ENCODE measurements around the gene C20orf202.

Gene C20orf202

GRCh38 chr20:1202762-1203504 lies at the start of gene C20orf202:
Gene C20orf202, plus strand, starts transcription at chr20:1203454. Its CDS starts 132 bp downstream, at chr20:1203586.
- no peak for DNase-seq (ENCODE audit: low spot score)

- DNase-seq (ENCODE audit: low spot score), result no peak
Observed at GRCh38 chr20:1154226-1154625, 49.0 kb upstream of the C20orf202 start.

DNA sequence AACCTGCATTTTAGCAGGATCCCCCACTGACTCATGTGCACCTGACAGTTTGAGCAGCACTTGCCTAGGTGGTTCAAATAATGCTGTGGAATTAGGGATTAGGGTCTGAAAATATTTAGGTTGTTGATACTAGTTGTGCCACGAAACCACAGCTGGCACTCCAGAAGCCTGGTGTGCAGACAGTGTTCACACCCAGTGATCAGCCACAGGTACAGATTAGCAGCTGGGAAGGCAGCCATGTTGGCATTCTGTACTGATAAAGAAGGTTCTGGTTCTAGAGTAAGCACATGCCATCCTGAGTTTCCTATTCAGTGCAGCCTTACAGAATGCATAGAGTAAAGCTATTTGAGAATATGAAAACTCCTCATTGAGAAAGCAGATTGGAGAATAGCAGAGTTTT lies 48.6 kb upstream of the C20orf202 start:
- DNase-seq (ENCODE audit: low spot score), result no peak

DNA sequence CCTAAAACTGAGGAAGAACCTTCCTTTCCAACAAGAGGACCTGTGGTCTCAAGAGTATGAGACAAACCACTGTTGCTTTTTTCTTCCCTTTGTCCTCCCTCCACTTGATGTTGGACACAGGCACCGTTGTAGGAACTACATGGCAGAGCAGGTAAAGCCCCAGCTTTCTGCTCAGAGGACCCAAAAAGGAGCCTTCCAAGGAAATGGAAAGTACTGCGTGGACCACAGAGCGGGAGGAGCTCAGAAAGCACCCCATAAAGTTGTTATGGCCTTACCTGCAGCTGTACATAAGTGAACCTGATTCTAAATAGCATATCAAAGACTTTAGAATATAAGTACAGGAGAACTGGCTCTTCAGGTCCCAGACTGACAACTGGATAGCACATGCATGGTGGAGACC lies 47.9 kb upstream of the C20orf202 start:
- no peak for DNase-seq (ENCODE audit: low spot score)

GRCh38 chr20:1160496-1160895 lies 42.8 kb upstream of the C20orf202 start:
- DNase-seq (ENCODE audit: low spot score), result no peak

DNA sequence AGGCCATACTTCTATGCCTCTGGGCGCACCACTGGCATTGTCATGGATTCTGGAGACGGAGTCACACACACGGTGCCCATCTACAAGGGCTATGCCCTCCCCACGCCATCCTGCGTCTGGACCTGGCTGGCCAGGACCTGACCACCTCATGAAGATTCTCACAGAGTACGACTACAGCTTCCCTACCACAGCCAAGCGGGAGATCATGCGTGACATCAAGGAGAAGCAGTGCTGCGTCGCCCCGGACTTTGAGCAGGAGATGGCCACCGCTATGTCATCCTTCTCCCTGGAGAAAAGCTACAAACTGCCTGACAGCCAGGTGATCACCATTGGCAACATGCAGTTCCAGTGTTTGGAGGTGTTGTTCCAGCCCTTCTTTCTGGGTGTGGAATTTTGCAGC lies 42.3 kb upstream of the C20orf202 start:
- DNase-seq (ENCODE audit: low spot score), result no peak

- DNase-seq (ENCODE audit: low spot score), result no peak
Observed at GRCh38 chr20:1163105-1163504, 40.1 kb upstream of the C20orf202 start.

DNA sequence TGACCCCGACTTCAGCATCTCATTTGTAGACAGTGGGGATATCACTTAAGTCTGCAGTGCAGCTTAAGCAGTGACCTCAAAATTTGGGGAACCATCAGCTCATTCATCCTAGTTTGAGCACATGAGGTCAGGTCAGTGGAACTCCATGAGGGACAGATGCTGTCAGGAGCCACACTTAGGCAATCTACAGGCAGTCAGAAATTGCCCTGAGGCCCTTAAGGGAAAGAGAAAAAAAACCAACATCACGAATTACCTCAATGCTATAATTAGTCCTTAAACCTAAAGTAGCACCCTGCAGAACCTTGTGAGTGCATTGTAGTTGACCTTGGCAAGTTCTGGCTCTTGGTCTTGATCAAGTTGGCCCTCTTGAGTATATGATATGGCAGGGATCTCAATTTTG lies 39.6 kb upstream of the C20orf202 start:
- no peak for DNase-seq (ENCODE audit: low spot score)

DNA sequence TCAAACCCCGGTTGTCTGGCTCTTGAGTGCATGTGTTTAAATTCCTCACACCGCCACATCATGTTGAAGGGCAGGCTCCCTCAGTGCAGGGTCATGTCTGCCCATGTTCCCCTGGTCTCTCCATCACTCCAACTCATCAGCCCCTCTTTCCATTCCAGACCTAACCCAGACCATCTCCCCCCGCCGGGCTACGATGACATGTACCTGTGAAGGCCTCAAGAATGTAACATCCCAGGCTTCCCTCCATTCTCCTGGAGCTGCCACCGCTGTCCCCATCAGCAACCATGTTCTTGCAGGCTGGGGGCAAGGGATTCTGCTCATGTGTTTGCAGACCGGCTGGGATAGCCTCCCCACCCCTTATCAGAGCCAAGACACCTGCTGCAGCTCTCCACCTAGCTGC lies 38.4 kb upstream of the C20orf202 start:
- DNase-seq (ENCODE audit: low spot score), result no peak

DNA sequence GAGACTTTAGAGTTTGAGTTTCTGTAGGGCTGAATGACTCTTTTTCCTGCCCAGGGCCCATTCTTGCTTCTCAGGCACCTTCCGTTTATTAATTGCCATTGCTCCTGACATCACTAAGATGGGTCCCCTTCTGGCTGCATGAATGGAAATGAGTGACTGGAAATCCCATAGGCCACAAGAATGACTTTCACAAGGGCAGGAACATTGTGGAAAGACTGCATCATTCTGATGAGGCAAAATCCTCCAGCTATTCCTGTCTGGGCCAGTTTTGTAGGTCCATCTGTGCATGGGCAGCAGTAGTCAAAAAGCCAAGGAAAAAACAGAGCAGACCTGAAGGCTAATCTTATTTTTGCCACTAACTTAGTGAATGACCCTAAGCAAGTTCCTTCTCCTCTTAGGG lies 37.7 kb upstream of the C20orf202 start:
- no peak for DNase-seq (ENCODE audit: low spot score)

GRCh38 chr20:1165941-1166340 lies 37.3 kb upstream of the C20orf202 start:
- DNase-seq (ENCODE audit: low spot score), result no peak

- DNase-seq (ENCODE audit: low spot score), result no peak
Observed at GRCh38 chr20:1166948-1167720, 36.1 kb upstream of the C20orf202 start.

GRCh38 chr20:1169224-1169623 lies 34.0 kb upstream of the C20orf202 start:
- no peak for DNase-seq (ENCODE audit: low spot score)

DNA sequence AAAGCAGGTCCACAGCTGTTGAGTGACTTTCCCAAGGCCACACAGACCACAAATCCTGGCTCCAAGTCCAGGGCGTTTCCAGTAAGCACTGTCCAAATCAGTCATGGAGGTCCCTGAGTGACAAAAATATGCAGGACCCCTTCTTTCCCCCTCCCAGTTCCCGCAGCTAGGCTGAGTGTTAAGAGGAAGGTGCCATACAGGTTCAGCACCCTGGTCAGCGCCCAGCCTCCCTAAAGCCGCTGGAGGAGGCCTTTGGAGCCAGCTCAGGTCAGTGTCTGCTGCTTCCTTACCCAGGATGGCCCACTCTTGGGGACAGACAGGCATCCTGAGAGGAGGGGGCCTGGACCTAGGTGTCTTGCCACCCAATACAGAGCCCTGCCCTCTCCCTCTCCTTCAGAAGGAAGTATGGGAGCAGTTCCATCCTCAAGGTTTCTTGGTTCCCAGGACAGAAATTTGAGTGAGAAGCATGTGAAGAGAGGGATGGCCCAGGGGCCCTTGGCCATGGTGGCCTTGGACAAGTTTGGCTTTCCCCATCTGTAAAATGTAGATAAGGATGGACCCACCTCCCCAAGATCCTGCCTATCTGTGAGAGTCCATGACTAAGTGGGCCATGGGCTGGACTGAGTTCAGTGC lies 31.7 kb upstream of the C20orf202 start:
- DNase-seq (ENCODE audit: low spot score), result peak; percentile 54

DNA sequence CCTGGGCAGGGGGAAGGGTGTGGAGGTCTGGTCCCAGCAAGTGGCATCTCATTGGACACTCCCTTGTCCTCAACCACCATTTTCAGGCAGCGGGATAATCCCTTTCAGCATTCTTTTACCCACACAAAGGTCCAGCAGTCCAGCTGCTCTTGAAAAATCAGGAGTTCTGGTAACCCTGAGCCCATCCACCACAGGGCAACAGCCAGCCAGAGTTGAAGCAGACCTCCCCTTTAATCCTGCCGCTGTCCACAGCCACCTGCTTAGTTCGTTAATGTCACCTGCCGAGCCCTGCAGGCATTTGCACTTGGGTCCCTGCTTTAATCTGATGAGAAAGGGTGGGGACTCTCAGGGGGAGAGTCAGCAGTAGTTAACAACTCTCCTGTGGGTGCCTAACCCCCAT lies 29.6 kb upstream of the C20orf202 start:
- no peak for DNase-seq (ENCODE audit: low spot score)

GRCh38 chr20:1174787-1175186 lies 28.5 kb upstream of the C20orf202 start:
- DNase-seq (ENCODE audit: low spot score), result no peak

DNA sequence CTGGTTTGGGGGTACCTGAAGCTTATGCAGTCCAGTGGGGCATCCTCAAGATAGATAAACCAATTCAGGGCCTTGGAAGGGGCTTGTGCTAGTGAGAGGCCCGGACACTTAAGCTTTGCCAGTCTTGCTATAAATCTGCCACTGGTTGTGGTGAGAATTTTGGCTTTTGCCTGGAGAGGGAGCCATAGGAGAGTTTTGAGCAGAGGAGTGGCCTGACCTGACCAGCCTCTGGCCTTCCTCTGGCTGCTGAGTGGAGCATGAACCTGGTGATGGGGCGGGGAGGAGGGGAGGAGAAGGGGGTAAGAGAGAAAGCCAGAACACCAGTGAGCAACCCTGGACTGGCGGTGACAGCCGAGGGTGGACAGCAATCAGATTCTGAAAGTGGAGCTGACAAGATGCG lies 25.6 kb upstream of the C20orf202 start:
- DNase-seq (ENCODE audit: low spot score), result no peak

DNA sequence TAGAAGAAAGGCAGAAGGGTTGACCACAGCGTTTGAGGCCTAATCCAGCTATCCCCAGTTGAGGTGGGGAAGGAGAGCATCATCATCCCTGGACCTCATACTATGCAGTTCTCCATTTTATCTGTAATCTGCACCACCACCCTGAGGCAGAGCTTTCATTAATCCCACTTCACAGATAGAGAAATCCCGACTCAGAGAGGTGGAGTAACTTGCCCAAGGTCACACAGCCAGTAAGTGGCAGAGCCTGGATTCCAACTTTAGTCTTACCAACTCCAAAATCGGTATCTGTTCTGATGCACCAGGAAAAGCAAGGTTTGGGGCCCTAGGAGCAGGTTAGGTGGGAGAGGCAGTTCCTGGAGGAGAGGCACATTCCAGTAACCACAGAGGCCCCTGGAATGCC lies 25.2 kb upstream of the C20orf202 start:
- DNase-seq (ENCODE audit: low spot score), result no peak

GRCh38 chr20:1178623-1179022 lies 24.6 kb upstream of the C20orf202 start:
- no peak for DNase-seq (ENCODE audit: low spot score)

DNA sequence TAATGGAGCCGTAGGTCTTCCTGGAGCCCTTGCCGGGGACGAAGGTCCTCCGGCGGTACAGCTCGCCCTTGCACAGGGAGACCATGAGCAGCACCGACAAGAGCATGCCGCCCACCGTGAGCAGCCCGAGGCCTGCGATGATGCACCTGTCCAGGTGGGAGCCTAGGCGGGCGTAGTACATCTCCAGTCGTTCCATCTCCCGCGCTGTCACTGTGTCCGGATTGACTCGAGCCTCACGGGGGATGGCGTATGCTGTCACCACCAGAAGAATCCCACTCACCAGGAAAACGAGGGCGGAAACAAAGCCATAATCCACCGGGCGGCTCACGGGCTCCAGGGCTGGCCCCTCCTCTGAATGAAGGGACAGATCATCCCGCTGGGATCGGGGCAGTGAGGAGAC lies 22.3 kb upstream of the C20orf202 start:
- no peak for DNase-seq (ENCODE audit: low spot score)

GRCh38 chr20:1182106-1182505 lies 21.1 kb upstream of the C20orf202 start:
- DNase-seq (ENCODE audit: low spot score), result no peak

GRCh38 chr20:1183153-1183552 lies 20.1 kb upstream of the C20orf202 start:
- DNase-seq (ENCODE audit: low spot score), result no peak

DNA sequence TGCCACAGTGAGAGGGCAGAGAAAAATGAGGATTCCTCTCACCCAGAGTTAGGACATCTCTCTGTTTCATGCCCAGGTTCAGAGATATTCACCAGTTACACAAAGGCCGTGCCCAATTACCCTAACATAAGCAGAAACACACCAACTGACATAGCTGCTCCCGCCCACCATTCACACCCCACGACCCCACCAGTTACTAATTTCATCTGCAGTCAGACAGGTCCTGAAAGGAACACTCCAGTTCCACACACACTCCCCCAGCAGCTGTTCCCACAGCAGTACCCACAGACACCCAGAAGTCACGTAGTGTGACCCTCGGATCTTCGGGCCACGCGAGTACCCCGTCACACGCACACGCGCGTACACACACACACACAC lies 19.0 kb upstream of the C20orf202 start:
- DNase-seq (ENCODE audit: low spot score), result no peak

All from GM03348 (cell line).